ENCODE measurements around the gene OAT.

GRCh38 chr10:124356701-124357560 is 61.8 kb downstream of the OAT start:
- TF ChIP-seq, protein P1, sequence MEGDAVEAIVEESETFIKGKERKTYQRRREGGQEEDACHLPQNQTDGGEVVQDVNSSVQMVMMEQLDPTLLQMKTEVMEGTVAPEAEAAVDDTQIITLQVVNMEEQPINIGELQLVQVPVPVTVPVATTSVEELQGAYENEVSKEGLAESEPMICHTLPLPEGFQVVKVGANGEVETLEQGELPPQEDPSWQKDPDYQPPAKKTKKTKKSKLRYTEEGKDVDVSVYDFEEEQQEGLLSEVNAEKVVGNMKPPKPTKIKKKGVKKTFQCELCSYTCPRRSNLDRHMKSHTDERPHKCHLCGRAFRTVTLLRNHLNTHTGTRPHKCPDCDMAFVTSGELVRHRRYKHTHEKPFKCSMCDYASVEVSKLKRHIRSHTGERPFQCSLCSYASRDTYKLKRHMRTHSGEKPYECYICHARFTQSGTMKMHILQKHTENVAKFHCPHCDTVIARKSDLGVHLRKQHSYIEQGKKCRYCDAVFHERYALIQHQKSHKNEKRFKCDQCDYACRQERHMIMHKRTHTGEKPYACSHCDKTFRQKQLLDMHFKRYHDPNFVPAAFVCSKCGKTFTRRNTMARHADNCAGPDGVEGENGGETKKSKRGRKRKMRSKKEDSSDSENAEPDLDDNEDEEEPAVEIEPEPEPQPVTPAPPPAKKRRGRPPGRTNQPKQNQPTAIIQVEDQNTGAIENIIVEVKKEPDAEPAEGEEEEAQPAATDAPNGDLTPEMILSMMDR (IDR thresholded peaks at IDR 0.05), result no peak
- TF ChIP-seq EP300 (IDR thresholded peaks at IDR 0.05) (no peak), PHF8 (IDR thresholded peaks at IDR 0.05; ENCODE audit: borderline replicate concordance, low read depth) (no peak), SMC3 (IDR thresholded peaks at IDR 0.05) (no peak), MYC (IDR thresholded peaks at IDR 0.05; ENCODE audit: borderline replicate concordance, low read length) (no peak), BHLHE40 (IDR thresholded peaks at IDR 0.05; ENCODE audit: low read depth, low read length) (no peak), MAFK (IDR thresholded peaks at IDR 0.05; ENCODE audit: partially characterized antibody) (no peak), CBX2 (IDR thresholded peaks at IDR 0.05; ENCODE audit: borderline replicate concordance, low read depth) (no peak), FOXS1 (CRISPR knock-in tag; IDR thresholded peaks at IDR 0.05) (no peak), HOXA7 (CRISPR knock-in tag; IDR thresholded peaks at IDR 0.05) (no peak), SREBF2 (IDR thresholded peaks at IDR 0.05) (no peak), TP53 (CRISPR knock-in tag; IDR thresholded peaks at IDR 0.05) (no peak)

Measured in A549 (cell line).